SK-N-SH (cell line): Measurements from ENCODE around the gene TFCP2. TPM values are rescaled to one million over a fixed set of nuclear protein-coding genes. Genes with fewer than 3 reads are reported as not detected.

Experiments
- CTCF ChIA-PET: fragments of 300-600, 350-600 bp; formaldehyde crosslinking; extraction: SDS; loops from one replicate; lab custom pipeline; 2021; lab: Yijun Ruan, JAX
- POLR2A ChIA-PET: fragments of 350-600 bp; sonication (Branson Sonifier 250); formaldehyde crosslinking; extraction: SDS; loops from one replicate; lab custom pipeline; 2020; ENCODE audit warnings: antibody characterized with exemption, inconsistent platforms; lab: Yijun Ruan, JAX
- DNase-seq: peaks from one replicate; pipeline ENCODE4 v3.0.0; 2012
- H2AFZ ChIP-seq: fragments of 200-600 bp; sonication (generic); 2 replicates; pipeline ENCODE4 v1.8.1; 2016; ENCODE audit warnings: antibody characterized with exemption, mild to moderate bottlenecking, low read depth
- H3F3A ChIP-seq: fragments of 200-600 bp; sonication (generic); replicated peaks from 2 replicates; pipeline ENCODE3; 2016; ENCODE audit warnings: antibody characterized with exemption, mild to moderate bottlenecking; ENCODE audit not compliant: insufficient read depth
- H3K27ac ChIP-seq, 2 experiments: fragments of 200-500 bp in 1 of 2; fragments of 200-600 bp in 1 of 2; sonication (Bioruptor generic) in 1 of 2; sonication (generic), shearing (Covaris generic) in 1 of 2; 2 replicates each; pipeline versions ENCODE4 v1.5.1 to v1.6.1; 2014 to 2016; ENCODE audit warnings: low read depth in 2 of 2, inconsistent platforms in 1 of 2, low read length in 1 of 2, mild to moderate bottlenecking in 1 of 2, mixed read lengths in 1 of 2
- H3K27me3 ChIP-seq: fragments of 200-600 bp; sonication (generic), shearing (Covaris generic); 2 replicates; pipeline ENCODE4 v1.6.1; 2016; ENCODE audit warnings: mixed run types; ENCODE audit not compliant: insufficient read depth
- H3K36me3 ChIP-seq, 2 experiments: fragments of 200-500 bp in 1 of 2; fragments of 200-600 bp in 1 of 2; sonication (Bioruptor generic) in 1 of 2; sonication (generic) in 1 of 2; replicated peaks in 1 of 2; 2 replicates each; pipeline versions ENCODE3 to v1.5.1; 2014 to 2016; ENCODE audit warnings: low read length in 1 of 2, mild to moderate bottlenecking in 1 of 2; ENCODE audit not compliant: insufficient read depth in 2 of 2, control insufficient read depth in 1 of 2
- H3K4me1 ChIP-seq, 2 experiments: fragments of 200-500 bp in 1 of 2; fragments of 200-600 bp in 1 of 2; sonication (Bioruptor generic) in 1 of 2; sonication (generic), shearing (Covaris generic) in 1 of 2; 2 replicates each; pipeline versions ENCODE4 v1.5.1 to v1.6.1; 2014 to 2016; ENCODE audit warnings: low read depth in 1 of 2, low read length in 1 of 2, mixed run types in 1 of 2; ENCODE audit not compliant: insufficient read depth in 2 of 2, control insufficient read depth in 1 of 2
- H3K4me2 ChIP-seq: fragments of 200-600 bp; sonication (generic), shearing (Covaris generic); 2 replicates; pipeline ENCODE4 v1.6.1; 2017; ENCODE audit warnings: mixed run types
- H3K4me3 ChIP-seq, 2 experiments: fragments of 200-500 bp in 1 of 2; fragments of 200-600 bp in 1 of 2; sonication (Bioruptor generic) in 1 of 2; sonication (generic), shearing (Covaris generic) in 1 of 2; 2 replicates each; pipeline versions ENCODE4 v1.5.1 to v1.8.1; 2014 to 2016; ENCODE audit warnings: low read depth in 2 of 2, inconsistent platforms in 1 of 2, low read length in 1 of 2, mild to moderate bottlenecking in 1 of 2, mixed read lengths in 1 of 2, moderate library complexity in 1 of 2
- H3K79me2 ChIP-seq: fragments of 200-600 bp; sonication (generic); 2 replicates; pipeline ENCODE4 v1.8.1; 2017; ENCODE audit warnings: mild to moderate bottlenecking; ENCODE audit not compliant: insufficient read depth
- H3K9ac ChIP-seq: fragments of 200-600 bp; sonication (generic); 2 replicates; pipeline ENCODE4 v1.6.1; 2017; ENCODE audit warnings: mixed run types
- H3K9me2 ChIP-seq: fragments of 200-600 bp; sonication (generic); 2 replicates; pipeline ENCODE4 v1.6.1; 2017; ENCODE audit warnings: mixed run types
- H3K9me3 ChIP-seq: fragments of 200-600 bp; sonication (generic); 2 replicates; pipeline ENCODE4 v1.6.1; 2017; ENCODE audit warnings: mixed run types, mild to moderate bottlenecking, moderate library complexity
- H4K20me1 ChIP-seq: fragments of 200-600 bp; sonication (generic); 2 replicates; pipeline ENCODE4 v1.6.1; 2017; ENCODE audit warnings: mild to moderate bottlenecking, mixed run types; ENCODE audit not compliant: insufficient read depth
- EP300 ChIP-seq, 2 experiments: IDR thresholded peaks; 2 replicates each; pipeline versions ENCODE4 v1.4.0 to v1.6.1; 2012; ENCODE audit warnings: borderline replicate concordance in 1 of 2, low read depth in 1 of 2, low read length in 1 of 2
- EZH2phosphoT487 ChIP-seq: fragments of 200-600 bp; sonication (generic); IDR thresholded peaks from 2 replicates; pipeline ENCODE4 v1.6.1; 2017; ENCODE audit warnings: low read depth, mixed run types, mild to moderate bottlenecking, antibody characterized with exemption, moderate library complexity, borderline replicate concordance
- GABPA ChIP-seq: IDR thresholded peaks from 2 replicates; pipeline ENCODE4 v1.4.0; 2012; ENCODE audit warnings: low read depth, mild to moderate bottlenecking
- GATA2 ChIP-seq: sonication (generic); formaldehyde crosslinking; IDR thresholded peaks from 2 replicates; pipeline ENCODE4 v1.5.0; 2020; ENCODE audit warnings: mild to moderate bottlenecking, missing genetic modification reagents
- MEF2A ChIP-seq: IDR thresholded peaks from 2 replicates; pipeline ENCODE4 v1.4.0; 2012; ENCODE audit warnings: low read depth, borderline replicate concordance
- MXI1 ChIP-seq: IDR thresholded peaks from 2 replicates; pipeline ENCODE4 v1.6.1; 2012; ENCODE audit warnings: mild to moderate bottlenecking, low read depth, low read length, improper control_type of control experiment
- NFIC ChIP-seq: IDR thresholded peaks from 2 replicates; pipeline ENCODE4 v1.4.0; 2012; ENCODE audit warnings: borderline replicate concordance
- NRF1 ChIP-seq: IDR thresholded peaks from 2 replicates; pipeline ENCODE4 v1.6.1; 2012; ENCODE audit warnings: low read depth, mild to moderate bottlenecking, low read length
- RAD21 ChIP-seq: IDR thresholded peaks from 2 replicates; pipeline ENCODE4 v1.6.1; 2012; ENCODE audit warnings: mild to moderate bottlenecking, low read length
- RCOR1 ChIP-seq: fragments of 150-350 bp; IDR thresholded peaks from 2 replicates; pipeline ENCODE4 v1.6.1; 2017; ENCODE audit warnings: antibody characterized with exemption, low read length
- RFX5 ChIP-seq: IDR thresholded peaks from 2 replicates; pipeline ENCODE4 v1.6.1; 2012; ENCODE audit warnings: mild to moderate bottlenecking, improper control_type of control experiment, low read length
- SIN3A ChIP-seq: IDR thresholded peaks from 2 replicates; pipeline ENCODE4 v1.6.1; 2012; ENCODE audit warnings: low read depth, mild to moderate bottlenecking, low read length, moderate library complexity, borderline replicate concordance
- SMC3 ChIP-seq: IDR thresholded peaks from 2 replicates; pipeline ENCODE4 v1.6.1; 2012; ENCODE audit warnings: low read depth, low read length, improper control_type of control experiment
- TAF1 ChIP-seq: IDR thresholded peaks from 2 replicates; pipeline ENCODE4 v1.6.1; 2012; ENCODE audit warnings: low read depth, mild to moderate bottlenecking, low read length, moderate library complexity, borderline replicate concordance
- TCF12 ChIP-seq: IDR thresholded peaks from 2 replicates; pipeline ENCODE4 v1.4.0; 2012
- TEAD4 ChIP-seq: IDR thresholded peaks from 2 replicates; pipeline ENCODE4 v1.4.0; 2012; ENCODE audit warnings: mild to moderate bottlenecking, borderline replicate concordance; ENCODE audit not compliant: insufficient read depth
- YY1 ChIP-seq: IDR thresholded peaks from 2 replicates; pipeline ENCODE4 v1.4.0; 2012; ENCODE audit warnings: low read depth, mild to moderate bottlenecking
- WGBS: methylation state at CpG from one replicate; pipeline ENCODE4 v1.1.6; 2017; ENCODE audit warnings: low lambda C conversion rate; 5-methylcytosine and 5-hydroxymethylcytosine counted together
- polyA plus RNA-seq, 3 experiments: library from polyadenylated mRNA; depleted of rRNA; stranded (reverse); fragments of >200 nt; gene quantifications; 2 replicates each; pipeline ENCODE4 v1.2.3, GENCODE V29; 2012
- TF ChIP-seq, protein P1 (sequence below): IDR thresholded peaks from 2 replicates; pipeline ENCODE4 v1.4.0; 2012; ENCODE audit warnings: low read depth
- TF ChIP-seq, protein P2 (sequence below): IDR thresholded peaks from 2 replicates; pipeline ENCODE4; 2012
- TF ChIP-seq, protein P3 (sequence below): fragments of 150-350 bp; IDR thresholded peaks from 2 replicates; pipeline ENCODE4 v1.6.1; 2017; ENCODE audit warnings: antibody characterized with exemption, low read length, low read depth, borderline replicate concordance
- TF ChIP-seq, protein P4 (sequence below): IDR thresholded peaks from 2 replicates; pipeline ENCODE4 v1.6.1; 2012; ENCODE audit warnings: mild to moderate bottlenecking, low read depth, low read length, moderate library complexity

The TFCP2 gene
- polyA plus RNA-seq, 1 of the 3 experiments (the other 2 are of a cell fraction): 18.1 TPM

DNA sequence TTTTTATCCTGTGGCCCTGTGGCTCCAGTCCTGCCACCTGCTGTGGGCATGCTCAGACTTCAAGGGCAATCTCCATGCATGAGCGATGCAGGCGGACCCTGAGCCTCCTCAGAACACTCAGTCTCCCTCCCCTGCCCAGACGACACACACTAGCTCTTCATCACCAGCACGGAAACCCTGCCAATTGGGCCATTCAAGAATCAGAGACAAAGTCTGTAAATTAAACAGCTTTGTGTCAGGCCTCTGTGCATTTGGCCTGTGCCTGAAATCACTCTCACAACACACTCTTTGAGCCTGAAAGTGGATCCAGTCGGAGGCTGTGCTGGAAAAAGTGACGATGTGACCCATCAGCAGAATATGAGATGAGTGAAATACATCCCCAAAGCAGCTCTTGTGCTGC, 32.4 kb upstream of the TFCP2 start:
- H3F3A ChIP-seq: no peaks in the 10 kb centered on the region
- H3K36me3 ChIP-seq: no peaks in the 10 kb centered on the region
- no peak overlapping the region for H3K27ac ChIP-seq
- no peak overlapping the region for H3K9ac ChIP-seq
- H3K4me3 ChIP-seq: no peak overlapping the region
- no peaks in the 10 kb centered on the region for H3K27me3 ChIP-seq
- no peak for DNase-seq
- no peaks in the 10 kb centered on the region for H3K4me1 ChIP-seq
- H2AFZ ChIP-seq: no peak overlapping the region
- no peak overlapping the region for H3K4me2 ChIP-seq
- no peaks in the 10 kb centered on the region for H3K9me2 ChIP-seq
- H4K20me1 ChIP-seq: no peaks in the 10 kb centered on the region
- no peaks in the 10 kb centered on the region for H3K79me2 ChIP-seq
- H3K9me3 ChIP-seq: no peaks in the 10 kb centered on the region
- ChIA-PET POLR2A (no interaction called here), CTCF (interaction anchor here (1.3 kb wide), 2 partner anchors 13 to 27 kb away, joined by 3 to 5 read pairs; partner anchors contain the start of gene POU6F1)
- TF ChIP-seq TEAD4 (no peak), SMC3 (no peak), NFIC (no peak), TCF12 (no peak), YY1 (no peak), GATA2 (CRISPR knock-in tag) (no peak), NRF1 (no peak), MEF2A (no peak), GABPA (no peak), EP300 (IDR thresholded peaks at IDR 0.05; ENCODE audit: borderline replicate concordance in 1 of 2, low read depth in 1 of 2, low read length in 1 of 2) (no peak), RCOR1 (no peak), EZH2phosphoT487 (no peak), RAD21 (no peak), TAF1 (no peak)
- TF ChIP-seq, protein P1, sequence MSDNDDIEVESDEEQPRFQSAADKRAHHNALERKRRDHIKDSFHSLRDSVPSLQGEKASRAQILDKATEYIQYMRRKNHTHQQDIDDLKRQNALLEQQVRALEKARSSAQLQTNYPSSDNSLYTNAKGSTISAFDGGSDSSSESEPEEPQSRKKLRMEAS: no peak
- TF ChIP-seq, protein P2, sequence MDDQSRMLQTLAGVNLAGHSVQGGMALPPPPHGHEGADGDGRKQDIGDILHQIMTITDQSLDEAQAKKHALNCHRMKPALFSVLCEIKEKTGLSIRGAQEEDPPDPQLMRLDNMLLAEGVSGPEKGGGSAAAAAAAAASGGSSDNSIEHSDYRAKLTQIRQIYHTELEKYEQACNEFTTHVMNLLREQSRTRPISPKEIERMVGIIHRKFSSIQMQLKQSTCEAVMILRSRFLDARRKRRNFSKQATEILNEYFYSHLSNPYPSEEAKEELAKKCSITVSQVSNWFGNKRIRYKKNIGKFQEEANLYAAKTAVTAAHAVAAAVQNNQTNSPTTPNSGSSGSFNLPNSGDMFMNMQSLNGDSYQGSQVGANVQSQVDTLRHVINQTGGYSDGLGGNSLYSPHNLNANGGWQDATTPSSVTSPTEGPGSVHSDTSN: no peak
- TF ChIP-seq, protein P3, sequence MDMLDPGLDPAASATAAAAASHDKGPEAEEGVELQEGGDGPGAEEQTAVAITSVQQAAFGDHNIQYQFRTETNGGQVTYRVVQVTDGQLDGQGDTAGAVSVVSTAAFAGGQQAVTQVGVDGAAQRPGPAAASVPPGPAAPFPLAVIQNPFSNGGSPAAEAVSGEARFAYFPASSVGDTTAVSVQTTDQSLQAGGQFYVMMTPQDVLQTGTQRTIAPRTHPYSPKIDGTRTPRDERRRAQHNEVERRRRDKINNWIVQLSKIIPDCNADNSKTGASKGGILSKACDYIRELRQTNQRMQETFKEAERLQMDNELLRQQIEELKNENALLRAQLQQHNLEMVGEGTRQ: no peak
- 95% methylated on average over 6 of the region's 6 CpGs for WGBS

DNA sequence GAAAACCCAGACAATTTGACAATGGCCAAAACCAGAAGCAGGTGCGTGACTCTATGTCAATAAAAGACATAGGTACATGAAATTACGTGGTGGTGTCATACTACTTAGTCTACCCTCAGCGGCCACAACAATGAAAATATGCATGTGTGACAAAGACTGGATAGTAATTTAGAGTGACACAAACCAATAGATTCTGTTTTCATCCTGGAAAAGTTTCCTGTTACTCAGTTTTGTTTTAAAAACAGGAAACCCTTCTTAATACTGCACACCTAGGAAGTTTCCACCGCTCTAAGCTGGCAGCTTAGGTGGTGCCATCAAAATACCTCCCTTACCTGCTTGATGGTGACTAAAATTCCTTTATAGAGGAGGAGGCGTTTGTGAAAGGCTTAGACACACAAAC, 29.8 kb upstream of the TFCP2 start:
- H3K36me3 ChIP-seq: no peaks in the 10 kb centered on the region
- H3K27me3 ChIP-seq: no peaks in the 10 kb centered on the region
- no peak overlapping the region for H3K4me2 ChIP-seq
- WGBS: 84% methylated on average over 5 of the region's 5 CpGs
- H3K9ac ChIP-seq: no peak overlapping the region
- no peaks in the 10 kb centered on the region for H4K20me1 ChIP-seq
- H3F3A ChIP-seq: no peaks in the 10 kb centered on the region
- H3K9me2 ChIP-seq: no peaks in the 10 kb centered on the region
- DNase-seq: no peak
- H3K9me3 ChIP-seq: no peaks in the 10 kb centered on the region
- ChIA-PET CTCF (no interaction called here), POLR2A (no interaction called here)
- no peaks in the 10 kb centered on the region for H3K4me1 ChIP-seq
- H3K27ac ChIP-seq: no peak overlapping the region
- H2AFZ ChIP-seq: no peak overlapping the region
- no peaks in the 10 kb centered on the region for H3K79me2 ChIP-seq
- H3K4me3 ChIP-seq: no peak overlapping the region
- TF ChIP-seq MEF2A: no peak
- TF ChIP-seq MXI1: no peak
- TF ChIP-seq, protein P4, sequence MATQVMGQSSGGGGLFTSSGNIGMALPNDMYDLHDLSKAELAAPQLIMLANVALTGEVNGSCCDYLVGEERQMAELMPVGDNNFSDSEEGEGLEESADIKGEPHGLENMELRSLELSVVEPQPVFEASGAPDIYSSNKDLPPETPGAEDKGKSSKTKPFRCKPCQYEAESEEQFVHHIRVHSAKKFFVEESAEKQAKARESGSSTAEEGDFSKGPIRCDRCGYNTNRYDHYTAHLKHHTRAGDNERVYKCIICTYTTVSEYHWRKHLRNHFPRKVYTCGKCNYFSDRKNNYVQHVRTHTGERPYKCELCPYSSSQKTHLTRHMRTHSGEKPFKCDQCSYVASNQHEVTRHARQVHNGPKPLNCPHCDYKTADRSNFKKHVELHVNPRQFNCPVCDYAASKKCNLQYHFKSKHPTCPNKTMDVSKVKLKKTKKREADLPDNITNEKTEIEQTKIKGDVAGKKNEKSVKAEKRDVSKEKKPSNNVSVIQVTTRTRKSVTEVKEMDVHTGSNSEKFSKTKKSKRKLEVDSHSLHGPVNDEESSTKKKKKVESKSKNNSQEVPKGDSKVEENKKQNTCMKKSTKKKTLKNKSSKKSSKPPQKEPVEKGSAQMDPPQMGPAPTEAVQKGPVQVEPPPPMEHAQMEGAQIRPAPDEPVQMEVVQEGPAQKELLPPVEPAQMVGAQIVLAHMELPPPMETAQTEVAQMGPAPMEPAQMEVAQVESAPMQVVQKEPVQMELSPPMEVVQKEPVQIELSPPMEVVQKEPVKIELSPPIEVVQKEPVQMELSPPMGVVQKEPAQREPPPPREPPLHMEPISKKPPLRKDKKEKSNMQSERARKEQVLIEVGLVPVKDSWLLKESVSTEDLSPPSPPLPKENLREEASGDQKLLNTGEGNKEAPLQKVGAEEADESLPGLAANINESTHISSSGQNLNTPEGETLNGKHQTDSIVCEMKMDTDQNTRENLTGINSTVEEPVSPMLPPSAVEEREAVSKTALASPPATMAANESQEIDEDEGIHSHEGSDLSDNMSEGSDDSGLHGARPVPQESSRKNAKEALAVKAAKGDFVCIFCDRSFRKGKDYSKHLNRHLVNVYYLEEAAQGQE: no peak
- no peak for TF ChIP-seq SIN3A
- no peak for TF ChIP-seq RFX5
- TF ChIP-seq NRF1: no peak
- no peak for TF ChIP-seq EZH2phosphoT487
- TF ChIP-seq, protein P3: no peak
